GM21390 (cell line): ENCODE data around the gene POPDC2.
A peak's percentile ranks its signal among the peaks of the same experiment; 100 is the strongest.
"Not testable (repeated sequence)": the region's sequence is repeated elsewhere in the genome, so short reads cannot be mapped to it uniquely, and the experiment has no call there.

Experiments
- ATAC-seq: cut with Tn5 transposase; IDR thresholded peaks from one replicate; pipeline ENCODE4 v1.9.1; 2021; ENCODE audit not compliant: unreplicated experiment

The POPDC2 gene, protein sequence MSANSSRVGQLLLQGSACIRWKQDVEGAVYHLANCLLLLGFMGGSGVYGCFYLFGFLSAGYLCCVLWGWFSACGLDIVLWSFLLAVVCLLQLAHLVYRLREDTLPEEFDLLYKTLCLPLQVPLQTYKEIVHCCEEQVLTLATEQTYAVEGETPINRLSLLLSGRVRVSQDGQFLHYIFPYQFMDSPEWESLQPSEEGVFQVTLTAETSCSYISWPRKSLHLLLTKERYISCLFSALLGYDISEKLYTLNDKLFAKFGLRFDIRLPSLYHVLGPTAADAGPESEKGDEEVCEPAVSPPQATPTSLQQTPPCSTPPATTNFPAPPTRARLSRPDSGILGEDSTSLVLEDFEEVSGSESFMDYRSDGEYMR

DNA sequence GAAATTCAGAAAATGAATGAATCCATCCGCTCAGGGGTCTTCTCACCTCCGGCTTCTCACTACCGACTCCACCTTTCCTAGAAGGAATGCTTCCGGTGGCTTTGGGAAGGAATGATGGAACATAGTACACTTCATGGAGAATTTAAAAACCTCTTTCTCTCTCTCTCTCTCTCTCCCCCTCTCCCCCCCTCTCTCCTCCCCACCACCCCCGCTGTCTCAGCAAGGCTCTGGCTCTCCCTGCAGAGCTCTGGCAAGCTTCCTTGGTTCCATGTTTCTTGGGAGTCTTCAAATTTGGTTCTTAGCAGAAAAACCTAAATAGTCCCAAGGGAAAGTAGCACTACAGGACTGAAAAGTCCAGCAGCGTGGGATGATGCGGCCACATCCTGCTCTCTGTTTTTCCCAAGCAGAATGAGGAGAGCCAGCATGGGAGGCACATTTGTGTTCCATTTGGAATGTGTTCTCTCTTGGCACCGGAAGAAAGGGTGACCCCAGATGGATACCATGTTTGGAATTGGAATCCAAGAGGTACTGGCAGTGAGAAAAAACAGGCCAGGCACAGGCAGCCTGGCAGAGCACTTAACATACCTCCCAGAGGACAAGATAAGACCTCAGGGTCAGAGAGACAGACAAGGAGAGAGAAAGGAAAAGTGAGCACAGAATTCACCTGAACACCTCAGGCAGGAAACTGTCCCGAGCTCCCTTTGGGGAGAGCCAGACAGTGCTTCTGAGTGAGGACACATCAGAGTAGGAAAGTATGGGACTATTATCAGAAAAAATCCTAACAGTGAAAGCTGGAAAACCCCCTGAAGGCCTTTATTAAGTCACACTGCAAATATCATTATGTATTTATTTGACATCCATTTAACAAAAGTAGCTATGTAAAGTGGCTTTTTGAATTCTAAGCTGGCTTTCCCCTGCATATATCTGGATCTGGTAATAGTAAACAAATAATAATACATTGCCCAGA, at the start of gene POPDC2:
TSS of gene POPDC2 (minus strand) at position 116 of the 967 bp plus-strand sequence. CDS start 166 bp downstream, outside the sequence.
- no peak for ATAC-seq

DNA sequence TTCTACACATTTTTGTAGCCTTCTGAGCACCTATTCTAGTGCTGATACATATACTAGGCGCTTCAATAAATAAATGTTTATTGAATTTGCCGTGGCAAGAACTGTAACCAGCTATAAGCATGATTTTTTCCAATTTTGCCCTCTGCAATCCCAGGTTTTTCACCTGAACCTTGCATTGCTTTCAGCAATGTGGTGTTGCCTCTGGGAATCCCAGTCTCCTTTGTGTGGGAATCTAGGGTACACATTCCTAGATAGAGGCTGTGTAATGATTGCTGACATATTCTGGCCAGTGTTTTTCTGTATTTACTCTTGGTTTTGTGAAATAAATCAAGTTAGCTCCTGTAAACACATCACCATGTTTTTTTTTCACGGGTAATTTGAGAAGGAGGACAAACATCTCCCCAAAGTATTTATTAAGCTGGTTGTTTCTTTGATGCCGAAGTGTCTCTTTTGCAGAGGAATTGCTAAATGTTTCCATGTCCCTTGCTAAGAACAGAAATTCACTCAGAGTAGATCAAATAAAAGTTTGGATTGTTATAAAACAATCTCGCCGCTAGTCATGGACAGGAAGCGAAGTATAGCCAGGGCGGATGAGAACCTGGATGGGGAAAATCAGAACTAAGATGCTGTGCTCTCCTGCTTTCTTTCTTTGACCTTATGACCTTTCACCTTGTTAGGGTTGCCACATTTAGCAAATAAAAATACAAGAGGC, 43.6 kb upstream of the POPDC2 start:
- no peak for ATAC-seq

GRCh38 chr3:119702530-119703527, 42.4 kb upstream of the POPDC2 start, which contains the start of gene CFAP91:
Gene CFAP91 (plus strand): TSS chr3:119703022. CDS start chr3:119703099, 77 bp downstream.
- peak; percentile 88 for ATAC-seq

DNA sequence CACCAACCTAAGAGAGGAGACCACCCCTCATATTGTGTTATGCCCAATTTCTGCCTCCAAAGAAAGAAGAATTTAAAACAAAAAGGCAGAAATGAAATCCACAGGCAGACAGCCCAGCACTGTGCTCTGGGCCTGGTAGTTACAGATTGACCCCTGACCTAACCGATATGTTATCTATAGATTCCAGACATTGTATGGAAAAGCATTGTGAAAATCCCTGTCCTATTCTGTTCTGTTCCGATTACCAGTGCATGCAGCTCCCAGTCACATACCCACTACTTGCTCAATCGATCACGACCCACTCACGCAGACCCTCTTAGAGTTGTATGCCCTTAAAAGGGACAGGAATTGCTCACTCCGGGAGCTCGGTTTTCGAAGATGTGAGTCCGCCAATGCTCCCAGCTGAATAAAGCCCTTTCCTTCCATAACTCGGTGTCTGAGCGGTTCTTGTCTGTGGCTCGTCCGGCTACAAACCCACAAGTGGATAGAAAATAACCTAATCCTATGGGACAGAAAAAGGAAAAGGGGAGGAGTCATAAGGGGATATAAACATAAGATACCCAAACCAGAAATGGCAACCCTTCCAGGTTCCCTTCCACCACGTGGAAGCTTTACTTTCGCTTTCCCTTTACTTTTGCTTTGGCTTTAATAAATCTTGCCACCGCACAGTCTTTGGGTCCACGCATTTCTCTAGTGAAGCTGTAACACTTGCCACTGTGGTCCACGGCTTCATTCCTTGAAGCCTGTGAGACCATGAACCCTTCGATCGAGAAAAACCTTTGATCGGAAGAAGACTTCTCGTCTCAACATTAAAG, 40.7 kb upstream of the POPDC2 start:
- no peak for ATAC-seq

- no peak for ATAC-seq
These were observed 40.0 kb upstream of the POPDC2 start for GRCh38 chr3:119700269-119700919.

GRCh38 chr3:119697394-119697793, 37.0 kb upstream of the POPDC2 start:
- no peak for ATAC-seq

GRCh38 chr3:119695480-119695879, 35.1 kb upstream of the POPDC2 start:
- ATAC-seq: no peak

DNA sequence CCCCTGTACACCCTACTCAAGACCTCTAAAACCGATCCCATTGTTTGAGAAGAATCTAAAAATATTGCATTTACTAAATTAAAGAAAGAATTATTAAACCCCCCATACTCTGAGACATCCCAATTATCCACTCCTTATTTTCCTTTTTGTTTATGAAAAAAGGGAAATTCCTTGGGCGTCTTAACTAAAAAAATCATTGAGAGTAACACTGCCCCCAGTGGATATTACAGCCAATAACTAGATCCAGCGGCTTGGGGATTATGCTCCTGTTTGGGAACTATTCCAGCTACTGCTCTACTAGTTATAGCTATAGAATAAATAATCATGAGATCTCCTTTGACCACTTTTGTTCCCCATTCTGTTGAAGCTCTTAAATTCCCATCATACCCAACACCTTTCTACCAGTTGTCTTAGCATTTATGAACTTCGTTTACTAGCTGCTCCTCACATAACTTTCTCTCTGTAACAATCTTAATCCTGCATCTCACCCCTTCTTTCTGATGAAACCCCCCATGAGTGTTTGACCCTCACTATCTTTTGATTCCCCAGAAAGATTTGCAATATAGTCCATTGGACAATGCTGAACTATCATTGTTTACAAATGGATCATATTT, 29.8 kb upstream of the POPDC2 start:
- ATAC-seq: no peak

- no peak for ATAC-seq
These were observed 23.0 kb upstream of the POPDC2 start for GRCh38 chr3:119683421-119683820.

DNA sequence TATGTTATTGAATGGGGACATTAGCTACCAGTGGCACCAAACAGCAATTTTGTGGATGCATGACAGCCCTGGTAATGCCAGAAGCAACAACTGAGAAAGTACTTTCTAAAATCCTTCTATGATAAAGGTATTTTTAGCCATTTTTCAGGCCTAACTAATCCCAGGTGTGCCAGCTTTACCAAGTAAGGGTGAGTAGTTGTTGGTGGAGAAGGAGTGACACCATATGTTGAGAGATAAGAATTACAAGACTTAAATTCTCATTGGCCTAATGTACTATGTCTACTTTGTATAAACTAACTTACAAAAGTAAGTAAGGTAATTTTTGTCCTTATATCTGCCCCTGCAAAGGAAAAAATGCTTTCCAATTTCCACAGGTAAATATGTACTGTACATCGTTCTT, 20.9 kb upstream of the POPDC2 start:
- peak; percentile 29 for ATAC-seq

DNA sequence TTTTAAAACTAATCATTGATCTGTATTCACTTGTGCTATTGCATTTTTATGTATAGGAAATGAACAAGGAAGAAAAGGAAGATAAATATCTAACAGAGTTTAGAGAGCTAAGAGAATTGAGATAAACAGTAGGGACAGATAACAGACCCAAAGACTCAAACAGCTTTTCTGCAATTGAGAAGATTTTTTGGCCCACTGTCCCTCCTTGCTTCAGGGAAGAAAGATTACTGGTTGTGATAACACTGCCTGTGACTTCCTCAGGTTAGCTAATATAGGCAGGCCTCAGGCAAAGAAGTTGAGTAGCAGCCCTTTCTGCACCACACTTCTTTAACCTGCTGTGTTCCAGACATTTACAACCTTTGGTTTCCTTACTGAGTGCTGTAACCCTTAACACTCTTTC, 19.5 kb upstream of the POPDC2 start:
- ATAC-seq: no peak

DNA sequence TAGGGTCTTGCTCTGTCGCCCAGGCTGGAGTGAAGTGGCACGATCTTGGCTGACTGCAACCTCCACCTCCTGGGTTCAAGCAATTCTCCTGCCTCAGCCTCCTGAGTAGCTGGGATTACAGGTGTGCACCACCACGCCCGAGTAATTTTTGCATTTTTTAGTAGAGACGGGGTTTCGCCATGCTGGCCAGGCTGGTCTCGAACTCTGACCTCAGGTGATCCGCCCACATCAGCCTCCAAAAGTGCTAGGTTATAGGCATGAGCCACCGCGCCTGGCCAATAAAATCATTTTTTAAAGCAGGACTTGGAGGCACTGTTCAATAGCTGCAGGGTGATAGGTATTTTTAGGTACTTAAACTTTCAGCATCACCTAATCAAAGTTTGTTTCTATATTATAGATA, 17.8 kb upstream of the POPDC2 start:
- not testable (repeated sequence) for ATAC-seq

- ATAC-seq: no peak
These were observed 17.2 kb upstream of the POPDC2 start for GRCh38 chr3:119677641-119677934.

- ATAC-seq: peak; percentile 91
These were observed 16.6 kb upstream of the POPDC2 start, which contains the start of gene COX17 for GRCh38 chr3:119676771-119677640. Gene COX17 (minus strand): TSS chr3:119677406. CDS start chr3:119677310, 96 bp downstream.

DNA sequence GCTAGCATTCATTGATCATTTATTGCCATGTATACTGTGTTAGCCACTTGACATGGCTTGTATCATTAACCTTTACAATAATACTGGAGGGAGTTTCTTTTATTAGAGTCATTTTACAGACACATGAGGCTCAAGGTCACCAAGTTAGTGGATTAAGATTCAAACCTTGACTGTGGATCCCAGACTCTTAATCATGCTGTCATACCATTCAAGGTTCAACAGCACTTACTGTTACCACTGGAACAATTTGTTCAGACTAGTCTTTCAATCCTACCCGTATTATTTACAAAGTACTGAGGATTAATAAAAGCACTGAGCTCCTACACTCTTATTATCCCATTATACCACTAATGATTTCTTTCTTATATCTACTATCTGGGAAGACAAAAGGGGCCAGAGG, 15.6 kb upstream of the POPDC2 start:
- no peak for ATAC-seq

DNA sequence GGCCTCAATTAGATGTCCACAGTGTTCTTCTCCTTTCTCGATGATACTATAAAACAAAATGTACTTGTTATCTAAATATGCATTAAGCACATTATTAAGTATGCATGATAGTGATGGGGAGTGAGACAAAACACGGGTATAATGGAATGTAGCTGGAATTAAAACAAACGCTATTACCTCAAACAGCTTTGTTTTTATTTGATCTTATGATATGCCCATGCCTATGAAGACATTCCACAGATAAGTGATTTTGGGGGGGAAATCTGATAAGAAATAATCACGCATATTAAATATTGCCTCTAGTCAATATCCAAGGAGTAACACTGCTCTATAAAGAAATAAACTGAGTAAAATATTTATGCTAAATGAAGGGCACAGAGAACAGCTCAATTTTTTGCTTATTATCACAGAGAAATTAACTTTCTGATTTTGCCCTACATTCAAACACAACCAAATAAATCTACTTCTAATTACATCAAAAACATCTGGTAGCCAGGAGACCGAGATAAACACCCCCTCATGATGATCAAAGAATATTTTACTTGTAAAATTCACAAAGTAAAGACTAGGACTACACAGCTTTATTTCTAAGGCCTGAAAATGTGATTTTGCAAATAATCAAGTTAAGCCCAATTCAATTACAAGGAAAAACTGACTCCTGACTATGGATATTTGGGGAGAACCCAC, 14.9 kb upstream of the POPDC2 start:
- no peak for ATAC-seq

- ATAC-seq: no peak
These were observed 13.5 kb upstream of the POPDC2 start for GRCh38 chr3:119673875-119674274.
